Tibial nerve (tissue), 4 donors: ENCODE measurements around the gene CFL1.

Experiments
- CTCF ChIP-seq, 5 experiments: fragments of 200-600 bp in 3 of 5; fragments of 450-650 bp in 2 of 5; sonication (generic) in 3 of 5; IDR thresholded peaks; one replicate each; pipeline ENCODE4 v1.5.1; 2016 to 2019; ENCODE audit warnings: antibody characterized with exemption in 5 of 5, mild to moderate bottlenecking in 3 of 5, moderate library complexity in 2 of 5
- EP300 ChIP-seq, 2 donors: sonication (generic); formaldehyde crosslinking; IDR thresholded peaks; one replicate each; pipeline ENCODE4 v1.6.1; 2017; ENCODE audit warnings: antibody characterized with exemption in 2 of 2, mild to moderate bottlenecking in 1 of 2
- POLR2A ChIP-seq, 2 donors: fragments of 450-650 bp; IDR thresholded peaks; one replicate each; pipeline ENCODE4 v1.6.1; 2017; ENCODE audit warnings: antibody characterized with exemption in 2 of 2, mild to moderate bottlenecking in 2 of 2, moderate library complexity in 2 of 2

DNA sequence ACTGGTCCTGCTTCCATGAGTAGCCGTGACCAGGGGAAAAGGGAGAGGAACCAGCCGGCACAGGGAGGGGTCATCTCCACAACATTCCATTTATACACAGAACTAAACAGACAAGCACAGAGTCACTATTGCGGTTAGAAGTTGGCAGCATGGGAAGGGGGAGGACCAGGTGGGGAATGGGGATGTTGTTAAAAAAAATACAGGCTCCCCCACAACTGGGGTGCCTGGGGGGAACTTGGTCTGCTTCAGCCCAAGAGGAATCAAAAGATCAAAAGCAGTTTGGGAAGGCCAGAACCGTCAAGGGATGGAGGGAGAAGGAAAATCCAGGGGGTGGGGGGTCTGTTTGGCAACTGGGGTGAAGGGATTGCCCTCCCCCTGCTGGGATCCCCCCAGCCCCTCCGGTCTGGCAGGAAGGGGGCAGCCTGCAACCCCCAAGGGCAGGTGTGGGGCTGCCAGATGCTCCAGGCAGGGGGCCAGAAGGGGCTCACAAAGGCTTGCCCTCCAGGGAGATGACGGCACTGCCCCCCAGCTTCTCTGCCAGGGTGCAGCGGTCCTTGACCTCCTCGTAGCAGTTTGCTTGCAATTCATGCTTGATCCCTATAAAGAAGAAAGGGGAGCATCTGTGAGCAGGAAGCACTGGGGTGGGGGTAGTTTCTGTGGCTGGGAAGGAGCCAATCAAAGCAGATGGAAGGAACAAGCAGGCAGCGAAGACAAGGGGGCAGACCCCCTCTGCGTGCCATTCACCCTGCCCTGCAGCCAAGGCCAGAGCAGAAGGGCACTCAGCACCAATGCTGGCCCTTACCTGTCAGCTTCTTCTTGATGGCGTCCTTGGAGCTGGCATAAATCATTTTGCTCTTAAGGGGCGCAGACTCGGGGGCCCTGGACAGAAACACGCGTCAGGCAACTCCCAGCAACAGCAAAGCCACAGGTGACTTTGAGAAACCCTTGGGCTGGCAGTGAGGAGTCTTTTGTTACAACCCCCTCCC is 2.8 kb downstream of the CFL1 start:
- TF ChIP-seq POLR2A (IDR thresholded peaks at IDR 0.05) = no peak
- no peak for TF ChIP-seq CTCF (IDR thresholded peaks at IDR 0.05)
- TF ChIP-seq EP300 (IDR thresholded peaks at IDR 0.05) = no peak
